GM19193 (cell line): ENCODE results near the gene TMEM236.

Experiments
- POLR2A ChIP-seq: IDR thresholded peaks from 4 replicates; pipeline ENCODE4 v1.6.1; 2011; ENCODE audit not compliant: insufficient read depth, insufficient read length; ENCODE audit errors: extremely low read depth

Gene TMEM236

DNA sequence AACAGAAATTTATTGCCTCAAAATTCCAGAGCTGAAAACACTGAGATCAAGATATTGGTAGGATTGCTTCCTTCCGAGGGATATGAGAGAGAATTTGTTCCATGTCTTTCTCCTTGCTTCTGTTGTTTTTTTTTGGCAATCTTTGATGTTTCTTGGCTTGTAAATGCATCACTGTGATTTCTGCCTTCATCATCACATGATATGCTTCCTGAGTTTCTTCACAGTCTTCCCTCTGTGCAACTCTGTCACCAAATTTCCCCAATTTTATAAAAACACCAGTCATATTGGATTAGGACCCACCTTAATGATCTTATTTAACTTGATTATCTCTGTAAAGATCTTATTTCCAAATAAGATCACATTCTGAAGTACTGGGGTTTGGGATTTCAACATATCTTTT is 14.7 kb downstream of the TMEM236 start:
- no peak for TF ChIP-seq POLR2A

DNA sequence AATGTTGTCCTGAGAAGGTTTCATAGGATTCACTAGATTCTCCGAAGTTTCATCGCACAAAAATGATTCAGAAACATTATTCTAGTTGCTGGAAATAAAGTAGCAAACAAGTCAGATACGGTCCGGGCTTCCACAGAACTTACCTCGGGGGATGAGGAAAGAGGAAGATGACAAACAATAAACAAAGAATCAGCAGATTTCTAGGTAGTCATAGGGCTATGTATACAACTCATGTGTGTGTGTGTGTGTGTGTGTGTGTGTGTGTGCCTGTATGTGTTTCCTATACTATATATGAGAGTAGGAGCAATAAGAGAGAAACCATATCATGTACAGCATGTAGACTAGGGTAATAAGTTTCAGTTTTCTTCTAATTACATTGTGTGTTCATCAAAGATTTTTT is 16.5 kb downstream of the TMEM236 start:
- no peak for TF ChIP-seq POLR2A

DNA sequence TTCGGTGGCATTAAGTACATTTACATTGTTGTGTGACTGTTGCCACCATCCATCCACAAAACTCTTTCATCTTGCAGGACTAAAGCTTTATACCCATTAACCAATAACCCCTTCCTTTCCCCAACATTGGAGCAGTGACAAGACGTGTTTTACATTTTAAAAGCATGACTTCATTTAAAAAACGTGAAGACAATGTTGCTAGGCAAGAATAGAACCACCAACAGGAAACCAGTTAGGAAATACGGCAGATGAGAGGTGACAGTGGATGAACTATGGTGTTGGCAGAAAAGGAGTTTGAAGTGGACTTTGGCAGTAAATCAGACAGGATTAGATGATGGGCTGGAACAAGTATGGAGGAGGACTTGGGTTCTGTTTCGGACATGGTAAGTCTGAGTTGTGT is 17.0 kb downstream of the TMEM236 start:
- TF ChIP-seq POLR2A, result no peak

DNA sequence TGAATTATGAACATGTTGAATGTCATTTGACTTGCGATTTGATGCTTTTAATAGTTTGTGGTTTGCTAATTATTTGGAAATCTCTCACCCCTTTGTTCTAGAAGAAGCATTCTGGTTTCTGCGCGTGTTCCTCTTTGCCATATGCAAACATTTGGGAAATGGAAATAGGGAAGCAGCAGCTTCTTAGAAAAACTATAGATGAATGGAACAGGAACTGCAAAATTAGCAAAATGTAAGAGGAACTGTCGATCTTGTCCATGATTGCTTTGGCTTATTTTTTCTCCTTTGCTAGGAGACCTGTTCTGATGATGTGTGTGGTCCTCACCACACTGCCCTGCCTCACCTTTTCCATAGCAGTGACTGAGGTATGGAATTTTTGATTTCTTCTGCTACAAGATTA is 19.0 kb downstream of the TMEM236 start:
- TF ChIP-seq POLR2A, result no peak

DNA sequence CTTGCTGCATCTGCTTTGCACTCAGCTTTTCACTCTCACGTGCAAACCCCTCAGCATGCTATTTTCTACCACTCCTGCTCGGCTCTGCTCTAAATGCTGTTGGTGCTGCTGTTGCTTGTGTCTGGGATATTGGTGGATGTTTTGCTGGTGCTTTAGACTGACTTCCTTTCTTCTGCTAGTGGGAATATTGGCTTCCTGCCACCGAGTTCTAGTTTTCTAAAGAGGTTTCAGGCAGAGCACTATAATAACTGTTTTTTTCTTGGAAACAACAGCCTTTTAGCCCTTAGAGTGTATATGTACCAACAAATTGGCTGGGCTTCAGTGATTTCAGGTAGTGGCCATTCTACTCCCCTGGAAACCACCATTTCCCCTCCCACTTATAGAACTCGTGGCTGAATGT is 27.8 kb downstream of the TMEM236 start:
- TF ChIP-seq POLR2A, result no peak

DNA sequence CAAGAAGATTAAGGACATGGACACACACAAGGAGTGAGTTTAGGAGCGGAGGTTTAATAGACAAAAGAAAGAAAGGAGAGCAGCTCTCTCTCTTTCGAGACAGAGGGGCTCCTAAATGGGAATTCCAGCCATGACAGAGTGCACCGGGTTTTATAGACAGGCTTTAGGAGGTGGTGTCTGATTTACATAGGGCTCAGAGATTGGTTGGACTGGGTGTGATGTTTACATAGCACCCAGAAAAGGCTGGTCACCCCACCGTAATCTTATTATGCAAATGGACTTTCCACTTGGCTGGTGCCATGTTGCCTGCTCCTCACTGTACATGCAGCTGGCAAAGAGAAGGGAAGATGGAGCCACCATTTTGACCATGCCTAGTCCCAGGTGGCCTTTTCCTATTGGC is 28.7 kb downstream of the TMEM236 start:
- TF ChIP-seq POLR2A, result no peak

DNA sequence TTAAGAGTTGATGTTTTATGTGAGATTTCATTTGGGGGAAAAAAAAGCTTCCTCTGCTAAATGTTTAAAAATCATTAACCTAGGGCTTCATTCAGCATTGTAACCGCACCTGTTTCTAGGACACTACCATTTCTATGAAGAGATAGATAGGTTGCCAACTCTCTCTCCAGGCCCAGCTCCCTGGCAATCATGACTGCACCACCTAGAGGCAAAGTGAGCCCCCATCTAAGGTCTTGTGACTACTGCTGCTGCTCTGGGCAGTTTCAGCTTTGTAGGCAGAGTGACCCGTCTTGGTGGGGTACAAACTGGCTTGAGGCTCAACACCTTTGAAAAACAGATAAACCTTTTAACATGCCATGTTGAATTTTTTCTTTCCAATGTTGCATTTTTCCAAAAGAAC is 29.9 kb downstream of the TMEM236 start:
- TF ChIP-seq POLR2A, result no peak

DNA sequence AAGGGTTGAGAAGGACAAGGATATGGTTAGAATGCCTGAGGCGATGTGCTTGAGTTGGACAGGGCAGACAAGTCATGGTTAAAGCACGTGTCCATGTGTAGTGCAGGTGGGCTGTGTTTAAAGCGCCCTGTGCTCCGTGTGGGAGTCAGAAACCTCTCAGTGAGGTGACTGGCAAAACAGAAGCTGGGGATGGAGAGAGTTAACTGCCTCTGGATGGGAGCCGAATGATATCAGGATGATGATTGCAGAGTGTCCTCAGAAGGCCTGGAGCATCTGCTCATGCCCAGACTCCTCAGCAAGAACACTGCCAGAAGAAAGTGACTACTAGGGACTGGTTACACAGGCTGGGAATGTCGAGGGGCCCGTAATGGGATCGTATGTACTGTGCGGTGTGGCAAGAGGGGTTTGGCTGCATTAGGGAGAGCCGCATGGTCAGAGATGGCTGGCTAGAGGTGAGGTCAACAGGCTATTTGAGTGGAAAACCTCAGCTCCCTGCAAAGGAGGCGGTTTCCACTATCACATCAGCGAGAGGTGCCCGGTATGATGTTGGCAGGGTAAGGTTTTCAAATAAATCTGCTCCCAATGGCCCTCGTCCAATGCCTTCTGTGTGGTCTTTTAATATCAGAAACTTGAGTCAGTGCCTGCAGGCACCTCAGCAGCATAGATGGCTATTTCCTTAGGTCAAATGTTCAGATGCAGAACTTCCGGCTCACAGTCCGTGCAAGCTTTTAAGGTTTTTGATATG is 31.1 kb downstream of the TMEM236 start:
- TF ChIP-seq POLR2A, result no peak

DNA sequence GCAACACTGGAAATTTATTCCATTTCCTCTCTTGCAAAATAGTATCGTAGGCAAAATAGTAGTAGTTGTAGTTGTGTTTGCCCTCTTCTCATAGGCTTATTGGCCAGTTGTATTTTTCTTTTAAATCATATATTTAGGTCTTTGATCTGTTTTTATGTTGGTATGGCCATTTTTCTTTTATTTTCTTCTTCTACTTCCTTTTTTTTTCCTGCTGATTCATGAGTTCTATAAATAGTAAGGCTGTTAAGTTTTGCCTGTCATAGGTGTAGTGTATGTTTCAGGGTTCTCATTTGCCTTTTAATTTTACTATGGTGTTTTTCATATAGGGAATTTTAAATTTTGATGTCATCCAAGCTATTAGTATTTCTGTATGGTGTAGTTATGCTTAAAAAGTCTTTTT is 31.8 kb downstream of the TMEM236 start:
- no peak for TF ChIP-seq POLR2A

DNA sequence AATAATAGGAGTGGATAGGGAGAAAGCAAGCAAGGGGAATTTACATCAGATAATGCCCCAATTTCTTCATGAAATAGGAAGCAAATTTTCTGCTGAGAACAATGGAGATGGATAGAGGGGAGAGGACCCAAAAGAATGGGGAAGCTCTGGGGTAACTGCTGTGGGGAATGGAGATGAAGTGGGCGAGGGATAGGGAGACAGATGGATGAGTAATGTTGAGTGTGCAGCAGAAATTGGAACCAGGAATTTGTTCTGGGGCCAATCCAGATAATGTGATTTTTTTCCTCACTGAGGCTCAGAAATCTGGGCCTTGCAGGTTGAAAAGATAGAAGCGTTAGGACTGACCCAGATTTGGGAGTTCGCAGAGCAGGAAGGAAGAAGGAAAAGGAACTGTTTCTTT is 32.7 kb downstream of the TMEM236 start:
- no peak for TF ChIP-seq POLR2A

DNA sequence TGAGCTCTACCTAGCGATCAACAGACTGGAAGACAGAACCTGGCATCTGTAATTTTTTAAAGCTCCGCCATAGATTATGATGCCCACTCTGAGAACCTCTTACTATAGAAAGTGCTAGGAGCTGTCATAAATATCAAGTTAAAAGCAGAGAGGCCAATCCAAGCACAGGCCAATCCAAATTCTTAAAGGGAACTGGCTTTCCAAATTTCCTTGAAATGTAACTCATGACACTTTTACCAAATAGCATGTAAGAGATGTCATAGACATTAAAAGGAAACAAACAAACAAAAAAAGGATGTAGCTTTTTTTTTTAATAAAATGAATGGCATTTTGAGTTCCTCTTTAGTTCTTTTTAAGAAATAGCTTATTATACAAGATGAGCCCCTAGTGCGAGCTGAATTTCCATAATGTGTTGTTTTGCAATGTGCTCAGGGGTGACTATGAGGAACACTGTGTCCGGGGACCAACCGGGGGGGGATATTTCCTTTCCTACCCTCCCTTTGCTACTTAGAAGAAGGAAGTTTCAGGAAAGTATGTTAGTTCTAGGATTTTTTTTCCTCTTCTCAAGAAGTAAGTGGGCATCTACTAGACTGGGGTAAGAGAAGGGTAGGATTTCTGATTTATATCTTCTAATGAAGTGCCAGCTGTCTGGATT is 33.4 kb downstream of the TMEM236 start:
- no peak for TF ChIP-seq POLR2A

DNA sequence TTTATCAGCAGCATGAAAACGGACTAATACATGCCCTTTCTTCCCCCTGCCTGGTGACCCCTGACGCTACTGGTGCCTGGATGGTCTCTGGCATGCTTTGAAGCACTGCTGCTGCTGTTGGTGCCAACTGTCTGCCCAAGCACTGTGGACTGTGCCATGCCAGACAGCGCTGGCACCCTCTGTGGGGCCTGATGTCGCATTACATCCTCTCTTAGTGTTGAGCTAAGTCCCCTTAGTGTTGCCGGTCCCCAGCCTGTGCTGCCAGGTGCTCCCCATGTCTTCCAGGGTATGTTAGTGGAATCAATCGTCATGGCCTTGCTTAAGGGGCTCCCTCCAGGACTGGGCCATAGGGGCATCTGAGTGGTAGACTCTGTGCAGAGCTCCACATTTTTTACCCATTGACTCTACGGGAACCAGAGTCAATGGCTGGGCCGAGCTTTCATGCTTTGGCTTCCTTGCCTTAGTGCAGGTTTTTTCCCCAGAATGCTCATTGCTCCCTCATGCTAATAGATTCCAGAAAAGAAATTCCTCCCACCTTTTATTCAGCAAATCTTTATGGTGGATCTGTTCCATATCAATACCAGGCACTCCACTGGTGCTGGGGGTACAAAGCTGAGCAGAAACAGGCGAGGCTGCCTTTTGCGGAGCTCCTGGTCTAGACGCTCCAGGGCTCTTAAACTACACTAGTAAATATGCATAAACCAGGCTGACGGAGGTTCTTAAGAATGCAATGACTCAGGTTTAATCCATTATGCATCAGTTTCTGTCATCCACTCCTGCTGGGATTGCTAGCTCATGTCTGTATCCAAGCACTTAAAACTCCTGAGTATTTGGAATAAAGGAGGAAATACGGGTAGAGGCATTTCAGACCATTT is 35.3 kb downstream of the TMEM236 start:
- TF ChIP-seq POLR2A, result no peak

DNA sequence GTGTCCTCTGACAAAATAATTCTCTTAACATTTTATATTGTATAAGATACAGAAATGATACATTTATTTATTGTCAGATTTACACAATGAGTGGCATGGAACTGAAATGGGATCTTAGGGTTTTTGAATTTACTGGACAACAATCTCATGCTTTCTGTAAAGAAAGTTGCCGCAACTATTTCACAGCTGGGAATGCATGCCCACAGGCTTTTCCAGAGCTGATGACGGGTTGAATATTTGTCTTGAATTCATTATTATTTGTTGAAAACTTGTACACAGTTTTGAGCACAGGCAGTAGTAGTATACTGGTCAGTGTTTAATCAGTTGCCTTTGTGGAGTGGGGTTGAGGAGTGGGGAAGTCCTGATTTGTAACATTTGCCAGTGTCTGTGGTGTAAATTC is 36.6 kb downstream of the TMEM236 start:
- no peak for TF ChIP-seq POLR2A

DNA sequence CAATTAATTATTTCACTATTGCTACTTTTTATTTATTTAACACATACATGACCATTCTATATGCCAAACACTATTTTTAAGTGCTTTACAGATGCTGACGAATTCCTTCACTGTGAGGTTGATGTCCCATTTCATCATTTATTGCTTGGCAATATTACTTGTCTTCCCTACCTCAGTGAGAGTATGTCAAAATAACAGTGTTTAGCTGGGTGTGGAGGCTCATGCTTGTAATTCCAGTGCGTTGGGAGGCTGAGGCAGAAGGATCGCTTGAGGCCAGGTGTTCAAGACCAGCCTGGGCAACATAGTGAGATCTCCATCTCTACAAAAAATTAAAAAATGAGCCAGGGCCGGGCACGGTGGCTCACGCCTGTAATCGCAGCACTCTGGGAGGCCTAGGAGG is 37.4 kb downstream of the TMEM236 start:
- TF ChIP-seq POLR2A, result no peak

DNA sequence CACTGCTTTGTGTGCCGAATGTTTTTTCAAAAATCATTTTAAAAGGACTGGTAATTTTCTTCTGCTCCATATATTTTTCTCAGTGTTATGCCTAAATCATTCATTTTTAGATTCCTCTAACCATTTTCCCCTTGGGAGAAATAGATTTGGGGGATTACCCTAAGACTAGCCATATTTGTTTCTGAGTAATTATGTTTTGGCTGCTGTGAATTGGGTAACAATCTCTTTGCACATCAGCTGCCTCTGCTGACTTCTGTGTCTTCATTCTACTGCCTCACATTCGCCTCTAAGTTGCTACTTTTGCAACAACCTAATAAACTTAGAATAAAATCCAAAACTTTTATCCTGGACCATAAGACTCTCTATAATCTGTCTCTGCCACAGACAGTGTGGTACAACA is 38.6 kb downstream of the TMEM236 start:
- TF ChIP-seq POLR2A, result no peak

DNA sequence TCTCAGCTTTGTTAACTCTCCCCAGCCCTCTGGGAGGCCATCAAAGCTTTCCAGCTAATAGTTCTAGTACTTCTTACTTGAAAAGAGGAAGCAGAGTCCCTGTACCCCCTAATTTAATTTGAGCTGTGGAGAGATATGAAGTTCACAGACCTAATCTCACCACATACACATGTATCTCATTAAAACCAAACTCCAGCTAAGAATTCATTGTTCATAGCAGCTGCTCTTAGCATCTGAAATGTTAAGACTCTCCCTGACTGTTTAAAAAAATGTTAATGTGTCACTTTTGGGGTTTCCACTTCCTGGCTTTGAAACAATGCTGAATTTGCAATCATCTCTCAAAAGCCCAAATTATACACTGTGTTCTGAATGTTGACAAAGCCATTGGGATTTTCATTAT is 41.0 kb downstream of the TMEM236 start:
- TF ChIP-seq POLR2A, result no peak

DNA sequence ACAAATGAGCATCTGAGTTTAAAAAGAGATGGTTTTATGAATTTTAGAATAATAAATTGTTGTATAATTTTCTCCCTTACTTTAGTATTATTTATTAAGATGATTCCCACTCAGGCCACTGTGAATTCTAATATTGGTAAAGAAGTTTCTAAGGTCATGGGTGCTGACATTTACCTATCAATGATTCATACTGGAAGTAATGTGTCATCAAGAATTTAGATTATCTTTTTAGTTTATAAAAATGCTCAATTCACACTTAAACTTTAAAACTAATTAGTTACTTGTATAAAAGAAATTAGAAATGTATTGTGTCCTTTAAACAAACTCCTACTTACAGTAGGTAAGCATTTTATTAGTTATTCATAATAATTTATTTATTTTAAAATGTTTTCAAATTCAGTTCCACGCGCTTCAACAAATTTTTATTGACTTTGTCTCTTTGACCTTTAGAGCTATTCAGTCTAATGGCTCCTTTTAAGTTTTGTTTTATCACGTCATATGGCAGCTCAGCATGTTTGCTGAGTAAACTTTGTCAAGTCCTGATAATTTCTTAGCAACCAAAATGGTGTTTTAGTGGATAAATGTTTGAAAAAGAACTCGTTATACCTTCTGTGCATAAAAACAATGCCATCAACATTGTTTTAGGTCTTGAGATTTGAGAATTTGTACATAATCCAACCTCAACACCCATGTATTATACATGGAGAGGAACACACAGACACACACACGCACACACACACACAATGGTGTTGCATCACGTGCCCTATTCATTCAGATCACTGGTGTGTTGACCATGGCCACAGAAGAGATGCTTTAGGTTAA is 42.0 kb downstream of the TMEM236 start:
- no peak for TF ChIP-seq POLR2A
